GM18508 (cell line): ENCODE data around the gene ZFAND2A.
A peak's percentile ranks its signal among the peaks of the same experiment; 100 is the strongest.
"Not testable (repeated sequence)": the region's sequence is repeated elsewhere in the genome, so short reads cannot be mapped to it uniquely, and the experiment has no call there.

Experiments
- ATAC-seq: cut with Tn5 transposase; IDR thresholded peaks from one replicate; pipeline ENCODE4 v1.9.1; 2021; ENCODE audit warnings: moderate number of reproducible peaks; ENCODE audit not compliant: insufficient read depth, unreplicated experiment

ZFAND2A gene, protein sequence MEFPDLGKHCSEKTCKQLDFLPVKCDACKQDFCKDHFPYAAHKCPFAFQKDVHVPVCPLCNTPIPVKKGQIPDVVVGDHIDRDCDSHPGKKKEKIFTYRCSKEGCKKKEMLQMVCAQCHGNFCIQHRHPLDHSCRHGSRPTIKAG

GRCh38 chr7:1159891-1160669 is at the start of gene ZFAND2A:
Gene ZFAND2A (minus strand): TSS chr7:1160196. CDS start chr7:1158212, 1,984 bp downstream.
- ATAC-seq = peak; percentile 68

DNA sequence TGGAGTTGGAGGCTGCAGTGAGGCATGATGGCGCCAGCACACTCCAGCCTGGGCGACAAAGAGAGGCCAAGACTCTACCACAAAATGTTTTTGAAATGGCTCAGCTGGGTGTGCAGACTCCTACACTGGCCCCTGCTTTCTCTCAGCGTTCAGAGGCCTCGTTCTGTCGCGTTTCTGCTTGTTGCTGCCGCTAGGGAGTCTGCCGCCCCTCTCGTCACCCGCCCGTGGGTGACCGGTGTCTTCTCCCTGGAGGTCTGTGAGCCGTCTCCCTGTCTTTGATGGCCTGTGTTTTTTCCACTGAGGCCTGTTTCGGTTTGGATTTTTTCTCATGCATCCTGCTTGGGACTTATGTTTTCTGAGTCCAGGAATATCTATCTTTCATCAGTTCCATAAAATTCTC is 49.1 kb upstream of the ZFAND2A start:
- ATAC-seq = no peak

DNA sequence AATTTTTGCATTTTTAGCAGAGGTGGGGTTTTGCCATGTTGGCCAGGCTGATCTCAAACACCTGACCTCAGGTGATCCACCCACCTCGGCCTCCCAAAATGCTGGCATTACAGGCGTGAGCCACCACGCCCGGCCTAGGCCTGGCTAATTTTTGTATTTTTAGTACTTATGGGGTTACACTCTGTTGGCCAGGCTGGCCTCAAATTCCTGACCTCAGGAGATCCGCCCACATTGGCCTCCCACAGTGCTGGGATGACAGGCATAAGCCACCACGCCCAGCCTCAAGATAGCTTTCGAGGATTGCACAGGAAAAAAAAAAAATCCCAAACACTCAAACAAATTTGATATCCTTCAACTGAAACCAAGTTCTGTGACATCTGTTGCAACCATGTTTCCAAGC is 45.7 kb upstream of the ZFAND2A start:
- ATAC-seq = not testable (repeated sequence)

GRCh38 chr7:1204460-1205140 is 44.6 kb upstream of the ZFAND2A start:
- no peak for ATAC-seq

DNA sequence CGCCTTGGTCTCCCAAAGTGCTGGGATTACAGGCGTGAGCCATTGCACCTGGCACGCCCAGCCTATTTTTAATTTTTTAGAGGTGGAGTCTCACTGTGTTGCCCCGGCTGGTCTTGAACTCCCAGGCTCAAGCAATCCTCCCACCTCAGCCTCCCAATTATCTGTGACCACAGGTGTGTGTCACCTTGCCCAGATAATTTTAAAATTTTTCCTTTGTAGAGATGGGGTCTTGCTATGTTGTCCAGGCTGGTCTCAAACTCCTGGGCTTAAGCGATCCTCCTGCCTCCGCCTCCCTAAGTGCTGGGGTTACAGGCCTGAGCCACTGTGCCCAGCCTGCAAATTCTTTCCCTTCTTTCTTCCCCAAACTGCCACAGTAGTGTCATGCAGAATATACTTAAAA is 42.9 kb upstream of the ZFAND2A start:
- ATAC-seq = not testable (repeated sequence)

DNA sequence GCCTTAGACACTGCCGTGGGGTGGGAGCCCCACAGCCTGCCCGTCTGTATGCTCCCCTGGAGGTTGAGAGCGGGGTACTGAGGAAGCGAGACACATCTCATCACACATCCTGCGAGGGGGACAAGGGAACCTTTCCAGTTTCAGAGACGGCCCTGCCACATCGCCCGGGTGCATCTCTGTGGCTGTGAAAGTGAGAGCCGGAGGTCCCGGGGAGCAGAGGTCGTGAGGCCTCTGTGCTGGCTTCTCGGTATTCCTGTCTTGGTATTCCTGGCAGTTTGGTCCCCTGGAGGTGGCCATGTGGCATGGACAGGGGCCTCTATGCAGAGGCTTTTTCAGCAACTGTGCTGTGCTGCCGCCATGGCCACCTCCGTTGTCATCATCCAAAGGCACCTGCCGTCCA is 41.9 kb upstream of the ZFAND2A start:
- ATAC-seq = no peak

DNA sequence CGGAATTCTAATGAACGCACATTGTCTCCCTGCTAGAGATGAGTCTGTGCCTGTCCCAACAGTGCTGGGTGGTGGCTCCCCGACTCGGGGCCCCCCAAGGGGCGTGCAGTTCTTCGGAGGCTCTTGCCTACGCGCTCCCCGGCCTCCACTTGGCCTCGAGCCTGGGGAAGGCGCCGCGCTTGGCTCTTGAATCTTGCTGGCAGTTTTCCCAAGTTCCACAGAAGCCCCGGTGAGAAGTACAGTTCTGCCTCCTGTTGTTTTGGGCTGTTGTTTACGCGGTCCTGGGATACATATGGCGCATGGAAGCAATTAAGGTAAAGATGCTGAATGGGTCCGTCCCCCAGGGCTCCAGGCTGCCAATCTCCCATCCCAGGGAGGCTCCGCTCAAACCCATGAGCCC is 40.0 kb upstream of the ZFAND2A start:
- ATAC-seq = no peak

DNA sequence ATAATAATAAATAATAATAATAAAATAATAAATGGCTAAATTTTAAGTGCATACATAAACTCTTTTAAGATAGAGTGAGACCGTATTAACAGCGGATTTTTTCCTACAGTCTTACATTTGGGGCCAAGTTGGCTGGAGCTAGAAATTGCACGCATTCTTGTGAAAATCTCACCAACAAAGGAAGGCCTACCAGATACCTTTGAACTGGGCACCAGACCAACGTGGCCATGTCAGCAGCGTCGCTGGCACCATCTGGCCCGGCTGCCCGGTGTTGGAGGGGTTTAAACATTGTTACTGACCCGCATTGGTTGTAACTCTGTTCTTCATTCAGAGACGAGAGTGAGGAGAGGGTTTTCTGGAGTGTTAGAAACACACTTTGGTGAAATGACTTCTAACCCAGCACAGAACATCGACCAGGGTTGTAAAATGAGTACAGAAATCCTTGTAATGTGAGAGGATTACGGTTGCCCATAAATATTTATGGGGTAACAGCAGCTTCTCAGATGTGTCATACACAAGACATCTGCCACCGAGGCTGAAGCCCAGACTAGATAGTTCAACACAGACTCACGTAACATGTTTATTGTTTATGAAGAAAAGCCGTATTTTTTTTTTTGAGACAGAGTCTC is 38.1 kb upstream of the ZFAND2A start:
- ATAC-seq = no peak

DNA sequence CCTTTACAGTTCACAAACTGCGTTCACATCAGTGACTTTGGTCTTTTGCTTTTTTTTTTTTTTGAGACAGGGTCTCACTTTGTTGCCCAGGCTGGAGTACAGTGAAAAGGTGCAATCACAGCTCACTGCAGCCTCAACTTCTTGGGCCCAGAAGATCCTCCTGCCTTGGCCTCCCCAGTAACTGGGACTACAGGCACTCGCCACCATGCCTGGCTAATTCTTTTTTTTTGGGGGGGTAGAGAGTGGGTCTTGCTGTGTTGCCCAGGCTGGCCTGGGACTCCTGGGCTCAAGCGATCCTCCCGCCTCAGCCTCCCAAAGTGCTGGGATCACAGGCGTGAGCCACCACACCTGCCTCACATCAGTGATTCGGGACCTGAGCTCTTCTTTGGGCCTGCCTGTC is 37.0 kb upstream of the ZFAND2A start:
- ATAC-seq = no peak

DNA sequence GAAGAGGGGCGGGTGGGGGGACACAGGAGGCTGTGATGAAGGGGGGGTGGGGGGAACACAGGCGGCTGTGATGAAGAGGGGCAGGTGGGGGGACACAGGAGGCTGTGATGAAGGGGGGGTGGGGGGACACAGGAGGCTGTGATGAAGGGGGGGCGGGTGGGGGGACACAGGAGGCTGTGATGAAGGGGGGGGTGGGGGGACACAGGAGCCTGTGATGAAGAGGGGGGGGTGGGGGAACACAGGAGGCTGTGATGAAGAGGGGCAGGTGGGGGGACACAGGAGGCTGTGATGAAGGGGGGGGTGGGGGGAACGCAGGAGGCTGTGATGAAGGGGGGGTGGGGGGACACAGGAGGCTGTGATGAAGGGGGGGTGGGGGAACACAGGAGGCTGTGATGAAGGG is 36.4 kb upstream of the ZFAND2A start:
- ATAC-seq = not testable (repeated sequence)

- ATAC-seq = no peak
These were observed 33.8 kb upstream of the ZFAND2A start for GRCh38 chr7:1193593-1194424.

- no peak for ATAC-seq
These were observed 32.2 kb upstream of the ZFAND2A start for GRCh38 chr7:1192171-1192676.

GRCh38 chr7:1189986-1190772 is 30.2 kb upstream of the ZFAND2A start:
- no peak for ATAC-seq

DNA sequence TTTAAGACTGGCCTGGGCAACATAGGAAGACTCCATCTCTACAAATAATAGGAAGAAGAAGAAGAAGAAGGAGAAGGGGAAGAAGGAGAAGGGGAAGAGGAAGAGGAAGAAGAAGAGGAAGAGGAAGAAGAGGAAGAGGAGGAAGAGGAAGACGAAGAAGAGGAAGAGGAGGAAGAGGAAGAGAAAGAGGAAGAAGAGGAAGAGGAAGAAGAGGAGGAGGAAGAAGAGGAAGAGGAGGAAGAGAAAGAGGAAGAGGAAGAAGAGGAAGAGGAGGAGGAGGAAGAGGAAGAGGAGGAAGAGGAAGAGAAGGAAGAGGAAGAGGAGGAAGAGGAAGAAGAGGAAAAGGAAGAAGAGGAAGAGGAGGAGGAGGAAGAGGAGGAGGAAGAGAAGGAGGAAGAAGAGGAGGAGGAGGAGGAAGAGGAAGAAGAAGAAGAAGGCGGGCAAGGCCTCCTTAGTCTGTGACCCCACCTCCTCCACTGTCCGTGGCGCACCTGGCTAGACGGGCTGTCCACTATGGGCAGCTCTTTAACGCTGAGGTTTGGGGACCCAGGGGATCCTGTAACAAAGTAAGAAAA is 28.8 kb upstream of the ZFAND2A start:
- ATAC-seq = no peak

- no peak for ATAC-seq
These were observed 27.1 kb upstream of the ZFAND2A start for GRCh38 chr7:1187127-1187526.

DNA sequence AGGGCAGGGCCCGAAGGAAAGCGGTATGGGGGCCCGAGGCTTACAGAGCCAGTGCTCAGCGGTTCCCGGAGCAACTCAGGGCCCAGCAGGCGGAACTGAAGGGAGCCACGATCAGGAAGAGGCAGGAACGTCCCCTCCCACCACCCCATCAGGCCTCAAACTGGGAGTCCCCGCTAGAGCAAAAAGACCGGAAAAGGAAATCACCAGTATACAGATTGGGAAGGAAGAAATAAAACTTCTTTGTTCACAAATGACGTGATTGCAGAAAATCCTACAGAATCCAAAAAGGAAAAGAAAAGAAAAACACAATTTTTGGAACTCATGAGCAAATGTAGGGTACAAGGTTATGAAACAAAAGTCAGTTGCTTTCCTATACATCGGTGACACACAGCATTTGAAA is 21.6 kb upstream of the ZFAND2A start:
- ATAC-seq = no peak

- no peak for ATAC-seq
These were observed 21.0 kb upstream of the ZFAND2A start for GRCh38 chr7:1181031-1181430.

DNA sequence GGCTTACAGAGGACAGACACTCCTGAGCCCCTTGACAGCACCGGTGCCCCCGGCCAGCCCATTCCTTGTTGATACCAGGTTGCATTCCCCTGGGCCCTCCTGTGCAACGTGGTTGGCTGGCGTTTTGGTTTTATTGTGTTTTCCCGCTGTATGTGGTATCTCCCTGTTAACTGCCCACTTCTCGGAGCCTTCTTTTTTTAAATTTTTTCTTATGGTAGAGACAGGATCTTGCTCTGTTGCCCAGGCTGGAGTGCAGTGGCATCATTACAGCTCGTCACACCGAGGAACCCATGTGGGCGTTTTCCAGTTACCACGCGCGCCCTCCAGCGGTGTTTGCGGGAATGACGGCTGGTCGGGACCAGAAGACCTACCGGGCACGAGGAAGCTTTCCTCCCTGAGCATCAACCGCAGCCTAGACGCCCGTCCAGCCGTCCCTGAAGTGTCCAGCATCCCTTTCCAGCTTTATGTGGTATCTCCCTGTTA is 16.9 kb upstream of the ZFAND2A start:
- no peak for ATAC-seq
